Karpas-422 (cell line): Measurements from ENCODE around the gene TEC. TPM values are rescaled to one million over a fixed set of nuclear protein-coding genes. Genes with fewer than 3 reads are reported as not detected.

Experiments used
- DNase-seq: peaks from one replicate; pipeline ENCODE4 v3.0.0-alpha.2; 2015
- H2AFZ ChIP-seq: fragments of 200-600 bp; sonication (generic); 2 replicates; pipeline ENCODE4 v1.6.1; 2014; ENCODE audit warnings: antibody characterized with exemption, low read length, mixed read lengths
- H3K27ac ChIP-seq: fragments of 200-600 bp; sonication (generic); 2 replicates; pipeline ENCODE4 v1.5.1; 2014; ENCODE audit warnings: mild to moderate bottlenecking, low read length, moderate library complexity
- H3K27me3 ChIP-seq: fragments of 200-600 bp; sonication (generic); 2 replicates; pipeline ENCODE4 v1.6.1; 2014; ENCODE audit warnings: low read length, mixed read lengths
- H3K36me3 ChIP-seq: fragments of 200-600 bp; sonication (generic); 2 replicates; pipeline ENCODE4 v1.6.1; 2014; ENCODE audit warnings: low read length, mixed read lengths; ENCODE audit not compliant: insufficient read depth
- H3K4me1 ChIP-seq: fragments of 200-600 bp; sonication (generic); 2 replicates; pipeline ENCODE4 v1.6.1; 2014; ENCODE audit warnings: mild to moderate bottlenecking, low read length, mixed read lengths
- H3K4me2 ChIP-seq: fragments of 200-600 bp; sonication (generic); 2 replicates; pipeline ENCODE4 v1.6.1; 2014; ENCODE audit warnings: low read length, low read depth, mild to moderate bottlenecking; ENCODE audit not compliant: poor library complexity, severe bottlenecking
- H3K4me3 ChIP-seq: fragments of 200-600 bp; sonication (generic); 2 replicates; pipeline ENCODE4 v1.5.1; 2014; ENCODE audit warnings: mild to moderate bottlenecking, antibody characterized with exemption, low read length, mixed read lengths
- H3K79me2 ChIP-seq: fragments of 200-600 bp; sonication (generic); 2 replicates; pipeline ENCODE4 v1.6.1; 2014; ENCODE audit warnings: mild to moderate bottlenecking, low read length, mixed read lengths
- H3K9ac ChIP-seq: fragments of 200-600 bp; sonication (generic); 2 replicates; pipeline ENCODE4 v1.6.0; 2014; ENCODE audit warnings: low read length
- H3K9me2 ChIP-seq: fragments of 200-600 bp; sonication (generic), shearing (Covaris generic); replicated peaks from 2 replicates; pipeline ENCODE4 v1.6.0; 2014; ENCODE audit warnings: mild to moderate bottlenecking, low read length, moderate library complexity; ENCODE audit not compliant: insufficient read depth
- H3K9me3 ChIP-seq: fragments of 300-700, 200-600 bp; sonication (generic); 2 replicates; pipeline ENCODE4 v1.6.1; 2014; ENCODE audit warnings: low read length, mixed read lengths
- H4K20me1 ChIP-seq: fragments of 200-600 bp; sonication (generic); 2 replicates; pipeline ENCODE4 v1.6.1; 2014; ENCODE audit warnings: mild to moderate bottlenecking, antibody characterized with exemption, low read length, low read depth; ENCODE audit not compliant: insufficient read depth
- total RNA-seq: library from RNA; depleted of rRNA; stranded (reverse); fragments of >200 nt; shearing (Covaris generic); gene quantifications from 2 replicates; pipeline ENCODE4 v1.2.3, GENCODE V29; 2014; ENCODE audit warnings: low replicate concordance

The TEC gene
- total RNA-seq, 1 experiment from 2014 or later: 0.45 TPM

- H3K4me2 ChIP-seq: no peak overlapping the region
- H2AFZ ChIP-seq: no peak overlapping the region
- no peak for DNase-seq
- H3K79me2 ChIP-seq: no peaks in the 10 kb centered on the region
- H3K36me3 ChIP-seq: no peaks in the 10 kb centered on the region
- H3K27ac ChIP-seq: no peak overlapping the region
- H3K27me3 ChIP-seq: no peaks in the 10 kb centered on the region
- H3K9ac ChIP-seq: no peak overlapping the region
- no peaks in the 10 kb centered on the region for H4K20me1 ChIP-seq
- H3K9me3 ChIP-seq: no peaks in the 10 kb centered on the region
- H3K4me1 ChIP-seq: no peaks in the 10 kb centered on the region
- H3K9me2 ChIP-seq: no peaks in the 10 kb centered on the region
- H3K4me3 ChIP-seq: no peak overlapping the region
These were observed 6.7 kb downstream of the TEC start for GRCh38 chr4:48262926-48263325.

- no peak overlapping the region for H3K9ac ChIP-seq
- no peaks in the 10 kb centered on the region for H3K4me1 ChIP-seq
- H3K9me3 ChIP-seq: no peaks in the 10 kb centered on the region
- H2AFZ ChIP-seq: no peak overlapping the region
- H3K36me3 ChIP-seq: no peaks in the 10 kb centered on the region
- no peaks in the 10 kb centered on the region for H3K9me2 ChIP-seq
- no peak overlapping the region for H3K4me2 ChIP-seq
- DNase-seq: no peak
- H3K4me3 ChIP-seq: no peak overlapping the region
- H3K27ac ChIP-seq: no peak overlapping the region
- H4K20me1 ChIP-seq: no peaks in the 10 kb centered on the region
- no peaks in the 10 kb centered on the region for H3K27me3 ChIP-seq
- H3K79me2 ChIP-seq: no peaks in the 10 kb centered on the region
These were observed 7.2 kb downstream of the TEC start for GRCh38 chr4:48262484-48262883.

- no peak overlapping the region for H2AFZ ChIP-seq
- no peaks in the 10 kb centered on the region for H3K79me2 ChIP-seq
- H3K27me3 ChIP-seq: no peaks in the 10 kb centered on the region
- no peak overlapping the region for H3K27ac ChIP-seq
- H4K20me1 ChIP-seq: no peaks in the 10 kb centered on the region
- H3K4me1 ChIP-seq: no peaks in the 10 kb centered on the region
- no peaks in the 10 kb centered on the region for H3K9me3 ChIP-seq
- DNase-seq: no peak
- no peaks in the 10 kb centered on the region for H3K9me2 ChIP-seq
- H3K9ac ChIP-seq: no peak overlapping the region
- no peak overlapping the region for H3K4me3 ChIP-seq
- H3K36me3 ChIP-seq: no peaks in the 10 kb centered on the region
- no peak overlapping the region for H3K4me2 ChIP-seq
These were observed 8.4 kb downstream of the TEC start for GRCh38 chr4:48261281-48261680.

GRCh38 chr4:48259748-48260147 is 9.9 kb downstream of the TEC start:
- no peaks in the 10 kb centered on the region for H3K27me3 ChIP-seq
- no peak for DNase-seq
- H3K9me2 ChIP-seq: no peaks in the 10 kb centered on the region
- no peaks in the 10 kb centered on the region for H3K79me2 ChIP-seq
- no peak overlapping the region for H3K4me3 ChIP-seq
- H3K4me2 ChIP-seq: no peak overlapping the region
- H3K27ac ChIP-seq: no peak overlapping the region
- no peaks in the 10 kb centered on the region for H4K20me1 ChIP-seq
- H3K36me3 ChIP-seq: no peaks in the 10 kb centered on the region
- H3K9ac ChIP-seq: no peak overlapping the region
- no peaks in the 10 kb centered on the region for H3K4me1 ChIP-seq
- H2AFZ ChIP-seq: no peak overlapping the region
- H3K9me3 ChIP-seq: no peaks in the 10 kb centered on the region

GRCh38 chr4:48258845-48259397 is 10.7 kb downstream of the TEC start:
- H4K20me1 ChIP-seq: no peaks in the 10 kb centered on the region
- no peak overlapping the region for H3K4me2 ChIP-seq
- no peak overlapping the region for H3K27ac ChIP-seq
- no peaks in the 10 kb centered on the region for H3K9me3 ChIP-seq
- H3K79me2 ChIP-seq: no peaks in the 10 kb centered on the region
- H3K9me2 ChIP-seq: no peaks in the 10 kb centered on the region
- H3K9ac ChIP-seq: no peak overlapping the region
- no peaks in the 10 kb centered on the region for H3K27me3 ChIP-seq
- H2AFZ ChIP-seq: no peak overlapping the region
- H3K4me3 ChIP-seq: no peak overlapping the region
- H3K4me1 ChIP-seq: no peaks in the 10 kb centered on the region
- H3K36me3 ChIP-seq: no peaks in the 10 kb centered on the region
- no peak for DNase-seq

- H3K4me1 ChIP-seq: no peaks in the 10 kb centered on the region
- no peaks in the 10 kb centered on the region for H3K36me3 ChIP-seq
- H3K27ac ChIP-seq: no peak overlapping the region
- no peak overlapping the region for H2AFZ ChIP-seq
- no peaks in the 10 kb centered on the region for H3K79me2 ChIP-seq
- H3K9me2 ChIP-seq: no peaks in the 10 kb centered on the region
- no peak for DNase-seq
- H3K4me2 ChIP-seq: no peak overlapping the region
- no peaks in the 10 kb centered on the region for H4K20me1 ChIP-seq
- no peak overlapping the region for H3K4me3 ChIP-seq
- H3K9ac ChIP-seq: no peak overlapping the region
- H3K9me3 ChIP-seq: no peaks in the 10 kb centered on the region
- no peaks in the 10 kb centered on the region for H3K27me3 ChIP-seq
These were observed 13.7 kb downstream of the TEC start for GRCh38 chr4:48255959-48256342.

GRCh38 chr4:48255072-48255958 is 14.3 kb downstream of the TEC start:
- Histone ChIP-seq H2AFZ (no peak overlapping the region), H3K4me2 (no peak overlapping the region), H3K4me1 (no peaks in the 10 kb centered on the region), H4K20me1 (no peaks in the 10 kb centered on the region), H3K27ac (no peak overlapping the region), H3K9ac (no peak overlapping the region), H3K9me3 (no peaks in the 10 kb centered on the region), H3K36me3 (no peaks in the 10 kb centered on the region), H3K27me3 (no peaks in the 10 kb centered on the region), H3K4me3 (no peak overlapping the region), H3K9me2 (no peaks in the 10 kb centered on the region), H3K79me2 (no peaks in the 10 kb centered on the region)
- no peak for DNase-seq

GRCh38 chr4:48254381-48255071 is 15.1 kb downstream of the TEC start:
- no peaks in the 10 kb centered on the region for H3K9me2 ChIP-seq
- H3K27ac ChIP-seq: no peak overlapping the region
- H3K4me3 ChIP-seq: no peak overlapping the region
- H3K79me2 ChIP-seq: no peaks in the 10 kb centered on the region
- H3K9ac ChIP-seq: no peak overlapping the region
- no peaks in the 10 kb centered on the region for H3K4me1 ChIP-seq
- no peaks in the 10 kb centered on the region for H3K36me3 ChIP-seq
- no peak overlapping the region for H3K4me2 ChIP-seq
- no peak for DNase-seq
- H3K27me3 ChIP-seq: no peaks in the 10 kb centered on the region
- no peak overlapping the region for H2AFZ ChIP-seq
- H3K9me3 ChIP-seq: no peaks in the 10 kb centered on the region
- H4K20me1 ChIP-seq: no peaks in the 10 kb centered on the region
